HG02623 (cell line): ENCODE results near the gene CLEC18A.
"Not testable (repeated sequence)": the region's sequence is repeated elsewhere in the genome, so short reads cannot be mapped to it uniquely, and the experiment has no call there.

ENCODE experiments used
- ATAC-seq: cut with Tn5 transposase; IDR thresholded peaks from one replicate; pipeline ENCODE4 v1.9.1; 2021; ENCODE audit warnings: moderate library complexity; ENCODE audit not compliant: unreplicated experiment

CLEC18A gene

GRCh38 chr16:69930117-69930776 lies 20.9 kb upstream of the CLEC18A start:
- ATAC-seq: no peak

GRCh38 chr16:69931631-69932030 lies 19.5 kb upstream of the CLEC18A start:
- no peak for ATAC-seq

- ATAC-seq: no peak
Measured at GRCh38 chr16:69932228-69932627, 18.9 kb upstream of the CLEC18A start.

- no peak for ATAC-seq
Measured at GRCh38 chr16:69932691-69933392, 18.3 kb upstream of the CLEC18A start.

- ATAC-seq: no peak
Measured at GRCh38 chr16:69934044-69934443, 17.1 kb upstream of the CLEC18A start.

GRCh38 chr16:69934751-69935150 lies 16.4 kb upstream of the CLEC18A start:
- ATAC-seq: no peak

- no peak for ATAC-seq
Measured at GRCh38 chr16:69935278-69935711, 15.8 kb upstream of the CLEC18A start.

GRCh38 chr16:69935740-69936139 lies 15.4 kb upstream of the CLEC18A start:
- no peak for ATAC-seq

GRCh38 chr16:69936252-69936651 lies 14.9 kb upstream of the CLEC18A start:
- no peak for ATAC-seq

- ATAC-seq: no peak
Measured at GRCh38 chr16:69936751-69937211, 14.4 kb upstream of the CLEC18A start.

- ATAC-seq: no peak
Measured at GRCh38 chr16:69937465-69937951, 13.6 kb upstream of the CLEC18A start.

- ATAC-seq: no peak
Measured at GRCh38 chr16:69938981-69939820, 11.9 kb upstream of the CLEC18A start.

- ATAC-seq: no peak
Measured at GRCh38 chr16:69939821-69940585, 11.1 kb upstream of the CLEC18A start.

GRCh38 chr16:69940676-69941075 lies 10.5 kb upstream of the CLEC18A start:
- ATAC-seq: no peak

- ATAC-seq: no peak
Measured at GRCh38 chr16:69941251-69942098, 9.7 kb upstream of the CLEC18A start.

- ATAC-seq: no peak
Measured at GRCh38 chr16:69942099-69942491, 9.0 kb upstream of the CLEC18A start.

- no peak for ATAC-seq
Measured at GRCh38 chr16:69942627-69943170, 8.4 kb upstream of the CLEC18A start.

GRCh38 chr16:69943241-69944036 lies 7.7 kb upstream of the CLEC18A start:
- ATAC-seq: not testable (repeated sequence)

GRCh38 chr16:69950411-69950810 lies 723 bp upstream of the CLEC18A start:
- ATAC-seq: not testable (repeated sequence)
